Suprapubic skin (tissue), 4 donors: ENCODE data around the gene FAM25C. TPM values are rescaled to one million over a fixed set of nuclear protein-coding genes. Genes with fewer than 3 reads are reported as not detected.
"Not testable (repeated sequence)": the region's sequence is repeated elsewhere in the genome, so short reads cannot be mapped to it uniquely, and the experiment has no call there.

Source experiments
- DNase-seq, 2 donors: peaks; one replicate each; pipeline ENCODE4 v3.0.0-alpha.2; 2019; ENCODE audit warnings: low spot score in 2 of 2
- H3K27ac ChIP-seq: fragments of 200-600 bp; sonication (generic); one replicate; pipeline ENCODE4 v1.5.1; 2019
- H3K27me3 ChIP-seq: fragments of 200-600 bp; sonication (generic); one replicate; pipeline ENCODE4 v1.5.1; 2019
- H3K36me3 ChIP-seq: fragments of 200-600 bp; sonication (generic); one replicate; pipeline ENCODE4 v1.5.1; 2019
- H3K4me1 ChIP-seq: fragments of 200-600 bp; sonication (generic); one replicate; pipeline ENCODE4 v1.5.1; 2019
- H3K4me3 ChIP-seq: fragments of 200-600 bp; sonication (generic); one replicate; pipeline ENCODE4 v1.5.1; 2019; ENCODE audit warnings: mild to moderate bottlenecking
- H3K9me3 ChIP-seq: fragments of 200-600 bp; sonication (generic); one replicate; pipeline ENCODE4 v1.5.1; 2019
- WGBS: methylation state at CpG from one replicate; pipeline ENCODE4 v1.1.5; 2018; 5-methylcytosine and 5-hydroxymethylcytosine counted together
- total RNA-seq, 4 donors: library from RNA; depleted of rRNA; stranded (reverse); fragments of >200 nt; gene quantifications; one replicate each; pipeline ENCODE4 v1.1.0, GENCODE V29; 2016

The FAM25C gene
- total RNA-seq, 4 donors from 2014 or later: 28.6 to 201 (median 120) TPM

- H3K36me3 ChIP-seq, H3K27ac ChIP-seq, H3K4me3 ChIP-seq, H3K27me3 ChIP-seq, DNase-seq, H3K9me3 ChIP-seq, H3K4me1 ChIP-seq: not testable (repeated sequence)
- no CpG with 5 or more reads among the region's 2 CpGs for WGBS
Measured at GRCh38 chr10:47972077-47972476, 27.5 kb downstream of the FAM25C start.

- not testable (repeated sequence) for H3K9me3 ChIP-seq, H3K27me3 ChIP-seq, H3K4me3 ChIP-seq, H3K27ac ChIP-seq, DNase-seq, H3K36me3 ChIP-seq, H3K4me1 ChIP-seq
- WGBS: no CpG with 5 or more reads among the region's 5 CpGs
Measured at GRCh38 chr10:47971598-47971997, 28.0 kb downstream of the FAM25C start.

- WGBS: 47% methylated on average over 2 of the region's 3 CpGs
- H3K4me1 ChIP-seq, H3K36me3 ChIP-seq, H3K27me3 ChIP-seq, DNase-seq, H3K27ac ChIP-seq, H3K4me3 ChIP-seq, H3K9me3 ChIP-seq: not testable (repeated sequence)
Measured at GRCh38 chr10:47970047-47970446, 29.5 kb downstream of the FAM25C start.

GRCh38 chr10:47968988-47969387, 30.6 kb downstream of the FAM25C start:
- H3K4me3 ChIP-seq, H3K9me3 ChIP-seq, H3K27me3 ChIP-seq, H3K36me3 ChIP-seq, DNase-seq, H3K27ac ChIP-seq, H3K4me1 ChIP-seq: not testable (repeated sequence)
- WGBS: 91% methylated on average over 4 of the region's 6 CpGs

GRCh38 chr10:47964280-47965063, 35.1 kb downstream of the FAM25C start:
- WGBS: 40% methylated on average over 1 of the region's 14 CpGs
- not testable (repeated sequence) for H3K4me3 ChIP-seq, H3K27me3 ChIP-seq, H3K9me3 ChIP-seq, DNase-seq, H3K36me3 ChIP-seq, H3K27ac ChIP-seq, H3K4me1 ChIP-seq

DNA sequence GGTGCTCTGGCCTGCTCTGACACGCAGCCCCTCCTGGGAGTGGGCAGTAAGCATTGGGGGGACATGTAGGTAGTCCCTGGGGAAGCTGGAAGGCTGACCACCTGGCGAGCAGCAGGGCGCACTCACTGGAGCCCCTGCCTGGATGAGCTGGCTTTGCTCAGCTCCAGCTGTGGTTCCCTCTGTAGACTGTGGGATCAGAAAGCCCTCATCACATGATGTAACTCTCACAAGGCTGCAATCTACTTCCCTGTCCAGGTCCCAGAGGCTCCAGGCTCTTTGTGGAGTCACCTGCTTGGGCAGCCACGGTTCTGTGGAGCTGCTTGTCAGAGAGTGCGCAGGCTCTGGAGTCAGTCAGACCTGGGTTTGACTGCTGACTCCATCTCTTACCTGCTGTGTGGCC, 36.8 kb downstream of the FAM25C start:
- not testable (repeated sequence) for H3K4me1 ChIP-seq, H3K27ac ChIP-seq, H3K9me3 ChIP-seq, DNase-seq, H3K27me3 ChIP-seq, H3K36me3 ChIP-seq, H3K4me3 ChIP-seq
- WGBS: no CpG with 5 or more reads among the region's 5 CpGs

GRCh38 chr10:47960699-47961098, 38.9 kb downstream of the FAM25C start:
- H3K4me3 ChIP-seq, DNase-seq, H3K27ac ChIP-seq, H3K27me3 ChIP-seq, H3K36me3 ChIP-seq, H3K4me1 ChIP-seq, H3K9me3 ChIP-seq: not testable (repeated sequence)
- no CpG with 5 or more reads among the region's 2 CpGs for WGBS

GRCh38 chr10:47959677-47960076, 39.9 kb downstream of the FAM25C start:
- WGBS: 70% methylated on average over 2 of the region's 5 CpGs
- H3K27me3 ChIP-seq, H3K9me3 ChIP-seq, H3K36me3 ChIP-seq, H3K4me3 ChIP-seq, H3K4me1 ChIP-seq, DNase-seq, H3K27ac ChIP-seq: not testable (repeated sequence)

DNA sequence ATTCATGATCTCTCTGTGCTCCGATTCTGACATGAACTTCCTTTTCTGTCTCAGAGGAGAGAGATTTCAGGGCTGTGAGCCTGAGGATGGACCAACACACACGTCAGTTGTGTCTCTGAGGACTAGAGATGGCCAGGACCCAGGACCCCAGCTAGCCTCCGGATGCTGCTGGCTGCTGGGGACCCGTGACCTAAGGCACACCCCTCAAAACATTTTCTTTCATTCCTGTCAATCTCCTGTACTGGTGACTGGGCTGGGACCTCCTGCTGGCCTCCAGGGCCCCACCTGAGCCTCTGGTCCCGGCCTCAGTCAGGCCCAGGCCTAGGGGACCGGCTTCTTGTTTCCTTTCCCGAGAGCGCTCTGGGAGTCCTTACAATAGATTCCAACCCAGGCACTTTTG, 42.4 kb downstream of the FAM25C start:
- H3K27ac ChIP-seq, H3K9me3 ChIP-seq, H3K4me3 ChIP-seq, H3K27me3 ChIP-seq, DNase-seq, H3K36me3 ChIP-seq, H3K4me1 ChIP-seq: not testable (repeated sequence)
- WGBS: 89% methylated on average over 8 of the region's 8 CpGs

DNA sequence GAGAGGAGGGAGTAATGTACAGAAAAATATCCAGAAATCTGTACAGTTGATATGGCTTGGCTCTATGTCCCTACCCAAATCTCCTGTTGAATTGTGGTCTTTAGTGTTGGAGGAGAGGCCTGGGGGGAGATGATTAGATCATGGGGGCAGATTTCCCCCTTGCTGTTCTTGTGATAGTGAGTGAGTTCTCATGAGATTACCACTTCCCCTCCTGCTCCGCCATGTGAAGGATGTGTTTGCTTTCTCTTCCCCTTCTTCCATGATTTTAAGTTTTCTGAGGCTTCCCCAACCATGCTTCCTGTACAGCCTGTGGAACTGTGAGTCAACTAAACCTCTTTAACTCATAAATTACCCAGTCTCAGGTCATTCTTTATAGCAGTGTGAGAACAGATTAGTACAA, 52.2 kb downstream of the FAM25C start:
- H3K27ac ChIP-seq, DNase-seq, H3K9me3 ChIP-seq, H3K36me3 ChIP-seq, H3K4me3 ChIP-seq, H3K27me3 ChIP-seq, H3K4me1 ChIP-seq: not testable (repeated sequence)
- 70% methylated on average over 1 of the region's 1 CpG for WGBS

Other genes starting within 250 kb of the FAM25C start
- gene SYT15B, start 236.2 kb downstream of the FAM25C start, total RNA-seq: 1 to 10 TPM; 1.1 to 2.6 (median 1.9) TPM
- 1 to 10 TPM in 2 of 4 donors, under 1 TPM in 1, not detected in 1; 0.39 to 1.7 (median 1.3) TPM for gene NPY4R2, start 81.1 kb downstream of the FAM25C start, total RNA-seq